ENCODE results near the gene KCTD20. TPM values are rescaled to one million over a fixed set of nuclear protein-coding genes. Genes with fewer than 3 reads are reported as not detected.

Gene KCTD20
- total and polyA plus RNA-seq, 10 of the 15 experiments (the other 5 are each of a cell fraction or from before 2014, with no cell fraction given): 18.1 to 77.0 (median 50.5) TPM

DNA sequence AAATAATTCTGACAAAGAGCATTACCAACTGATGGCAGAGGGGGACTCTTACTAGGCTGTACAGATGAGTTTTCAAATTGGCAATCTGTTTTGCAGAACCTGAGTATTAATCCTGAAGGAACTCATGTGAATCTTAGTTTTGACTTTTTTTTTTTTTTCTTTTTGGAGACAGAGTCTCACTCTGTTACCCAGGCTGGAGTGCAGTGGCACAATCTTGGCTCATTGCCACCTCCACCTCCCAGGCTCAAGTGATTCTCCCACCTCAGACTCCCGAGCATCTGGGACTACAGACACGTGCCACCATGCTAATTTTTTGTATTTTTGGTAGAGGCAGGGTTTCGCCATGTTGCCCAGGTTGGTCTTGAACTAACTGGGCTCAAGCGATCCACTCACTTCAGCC, 49.3 kb downstream of the KCTD20 start:
- ATAC-seq (no peak), DNase-seq (ENCODE audit: low read depth, low spot score) (no peak), FAIRE-seq (no peak)
- ChIA-PET RAD21 (ENCODE audit: unreplicated experiment) (no interaction called here), POLR2A (no interaction called here), CTCF (no interaction called here), SMC1A (ENCODE audit: uncharacterized antibody, unreplicated experiment) (no interaction called here)
- no peaks in the 10 kb centered on the region for H4K20me1 ChIP-seq (ENCODE audit: control insufficient read depth, insufficient read depth)
- H3K9ac ChIP-seq (ENCODE audit: control insufficient read depth, insufficient read depth, low read length): no peak overlapping the region
- no peaks in the 10 kb centered on the region for H3K9me3 ChIP-seq (replicated peaks; ENCODE audit: control insufficient read depth, insufficient read depth, low read length)
- H3K27me3 ChIP-seq (replicated peaks in 1 of 2; ENCODE audit: control insufficient read depth in 2 of 2, insufficient read depth in 2 of 2, low read length in 1 of 2): no peaks in the 10 kb centered on the region
- H3K4me1 ChIP-seq (ENCODE audit: control insufficient read depth, insufficient read depth, low read length): no peaks in the 10 kb centered on the region
- no peaks in the 10 kb centered on the region for H3K79me2 ChIP-seq (ENCODE audit: control insufficient read depth, insufficient read depth, low read length)
- 98% methylated on average over 4 of the region's 4 CpGs for WGBS (ENCODE audit: insufficient coverage, insufficient replicate concordance, low lambda C conversion rate, missing lambda C conversion rate)
- no peak overlapping the region for H3K4me3 ChIP-seq
- peaks cover 0 to 8% of the 10 kb centered on the region in 2 experiments; a peak in 2 of 4 replicates for H3K36me3 ChIP-seq (ENCODE audit: control insufficient read depth in 2 of 2, insufficient read depth in 2 of 2, low read length in 1 of 2)
- no peak overlapping the region for H2AFZ ChIP-seq (ENCODE audit: control insufficient read depth, low read depth, low read length)
- in situ Hi-C loops (cut with MboI): no loop called here
- H3K27ac ChIP-seq (ENCODE audit: control insufficient read depth, insufficient read depth): no peak overlapping the region
- BruUV-seq (replicated peaks): no TSS peak
- TF ChIP-seq ZNF217 (IDR thresholded peaks at IDR 0.05): no peak
- TF ChIP-seq KAT2A (conservative IDR thresholded peaks at IDR 0.05; ENCODE audit: control insufficient read depth, low read depth, low read length): no peak
- TF ChIP-seq RB1 (IDR thresholded peaks at IDR 0.05; ENCODE audit: borderline replicate concordance): no peak
- TF ChIP-seq, protein P1, sequence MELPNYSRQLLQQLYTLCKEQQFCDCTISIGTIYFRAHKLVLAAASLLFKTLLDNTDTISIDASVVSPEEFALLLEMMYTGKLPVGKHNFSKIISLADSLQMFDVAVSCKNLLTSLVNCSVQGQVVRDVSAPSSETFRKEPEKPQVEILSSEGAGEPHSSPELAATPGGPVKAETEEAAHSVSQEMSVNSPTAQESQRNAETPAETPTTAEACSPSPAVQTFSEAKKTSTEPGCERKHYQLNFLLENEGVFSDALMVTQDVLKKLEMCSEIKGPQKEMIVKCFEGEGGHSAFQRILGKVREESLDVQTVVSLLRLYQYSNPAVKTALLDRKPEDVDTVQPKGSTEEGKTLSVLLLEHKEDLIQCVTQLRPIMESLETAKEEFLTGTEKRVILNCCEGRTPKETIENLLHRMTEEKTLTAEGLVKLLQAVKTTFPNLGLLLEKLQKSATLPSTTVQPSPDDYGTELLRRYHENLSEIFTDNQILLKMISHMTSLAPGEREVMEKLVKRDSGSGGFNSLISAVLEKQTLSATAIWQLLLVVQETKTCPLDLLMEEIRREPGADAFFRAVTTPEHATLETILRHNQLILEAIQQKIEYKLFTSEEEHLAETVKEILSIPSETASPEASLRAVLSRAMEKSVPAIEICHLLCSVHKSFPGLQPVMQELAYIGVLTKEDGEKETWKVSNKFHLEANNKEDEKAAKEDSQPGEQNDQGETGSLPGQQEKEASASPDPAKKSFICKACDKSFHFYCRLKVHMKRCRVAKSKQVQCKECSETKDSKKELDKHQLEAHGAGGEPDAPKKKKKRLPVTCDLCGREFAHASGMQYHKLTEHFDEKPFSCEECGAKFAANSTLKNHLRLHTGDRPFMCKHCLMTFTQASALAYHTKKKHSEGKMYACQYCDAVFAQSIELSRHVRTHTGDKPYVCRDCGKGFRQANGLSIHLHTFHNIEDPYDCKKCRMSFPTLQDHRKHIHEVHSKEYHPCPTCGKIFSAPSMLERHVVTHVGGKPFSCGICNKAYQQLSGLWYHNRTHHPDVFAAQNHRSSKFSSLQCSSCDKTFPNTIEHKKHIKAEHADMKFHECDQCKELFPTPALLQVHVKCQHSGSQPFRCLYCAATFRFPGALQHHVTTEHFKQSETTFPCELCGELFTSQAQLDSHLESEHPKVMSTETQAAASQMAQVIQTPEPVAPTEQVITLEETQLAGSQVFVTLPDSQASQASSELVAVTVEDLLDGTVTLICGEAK (IDR thresholded peaks at IDR 0.05; ENCODE audit: borderline replicate concordance): no peak
- TF ChIP-seq FOXM1 (IDR thresholded peaks at IDR 0.05; ENCODE audit: low read depth, low read length): no peak
- TF ChIP-seq BMI1 (IDR thresholded peaks at IDR 0.05; ENCODE audit: borderline replicate concordance): no peak
- no peak for TF ChIP-seq TCF3 (IDR thresholded peaks at IDR 0.05; ENCODE audit: borderline replicate concordance, insufficient read depth, low read depth, low read length)
- TF ChIP-seq NFXL1 (IDR thresholded peaks at IDR 0.05; ENCODE audit: borderline replicate concordance): no peak
- no peak for TF ChIP-seq TBL1XR1 (IDR thresholded peaks at IDR 0.05; ENCODE audit: low read depth, low read length)
- no peak overlapping the region for H3K4me2 ChIP-seq (ENCODE audit: control insufficient read depth, insufficient read depth)
- intact Hi-C loops (cut with micrococcal nuclease; ENCODE audit: unreplicated experiment): no loop called here
